ENCODE data around the gene WBP4.

- TF ChIP-seq CTCF (IDR thresholded peaks at IDR 0.05) (no peak), POLR2A (IDR thresholded peaks at IDR 0.05) (no peak)
Observed at GRCh38 chr13:41028051-41028450, 33.3 kb upstream of the WBP4 start.
